Activated CD8-positive, alpha-beta T cell treated with anti-CD3 and anti-CD28 coated beads for 36 hours (primary cell): ENCODE results near the gene PNPO. TPM values are rescaled to one million over a fixed set of nuclear protein-coding genes. Genes with fewer than 3 reads are reported as not detected.

ENCODE experiments used
- ATAC-seq: fragments of 200-7000 bp; cut with Tn5 transposase; one replicate; pipeline ENCODE4 v1.10.0; 2021; ENCODE audit warnings: mild to moderate bottlenecking, moderate library complexity
- CTCF ChIA-PET: fragments of 350-600 bp; sonication (Branson Sonifier 250); formaldehyde crosslinking; loops from one replicate; lab custom pipeline; 2021; ENCODE audit warnings: antibody characterized with exemption; lab: Charles Lee
- POLR2A ChIA-PET: fragments of 350-600 bp; sonication (Branson Sonifier 250); formaldehyde crosslinking; loops from one replicate; lab custom pipeline; 2021; ENCODE audit warnings: antibody characterized with exemption; lab: Charles Lee
- DNase-seq: peaks from one replicate; pipeline ENCODE4 v3.0.0-alpha.2; 2020
- H3K27ac Mint-ChIP-seq: one replicate; pipeline ENCODE4 v1.8.0; 2021; ENCODE audit warnings: mild to moderate bottlenecking, mixed read lengths
- H3K27me3 Mint-ChIP-seq: one replicate; pipeline ENCODE4 v1.8.0; 2021; ENCODE audit warnings: mixed read lengths
- H3K36me3 Mint-ChIP-seq: one replicate; pipeline ENCODE4 v1.8.0; 2021; ENCODE audit warnings: low read depth, mixed read lengths
- H3K4me1 Mint-ChIP-seq: one replicate; pipeline ENCODE4 v1.8.0; 2021; ENCODE audit warnings: low read depth, mixed read lengths
- H3K4me3 Mint-ChIP-seq: one replicate; pipeline ENCODE4 v1.8.0; 2021; ENCODE audit warnings: mild to moderate bottlenecking, moderate library complexity, mixed read lengths
- H3K9me3 Mint-ChIP-seq: one replicate; pipeline ENCODE4 v1.8.0; 2021; ENCODE audit warnings: mixed read lengths
- intact Hi-C: fragments of 100-400 bp; cut with micrococcal nuclease; formaldehyde crosslinking; loops from one replicate; pipeline ENCODE4 v1.10.0; 2022
- total RNA-seq, 2 experiments: library from RNA; stranded (reverse); gene quantifications; one replicate each; pipeline ENCODE4 v1.2.3, GENCODE V29; 2021
- TF ChIP-seq, protein P1 (sequence below): fragments of 200-600 bp; IDR thresholded peaks from one replicate; pipeline ENCODE4 v1.8.0; 2022; ENCODE audit warnings: antibody characterized with exemption, mild to moderate bottlenecking

The PNPO gene
- total RNA-seq, 2 experiments from 2014 or later, result 41.0 to 42.7 TPM

DNA sequence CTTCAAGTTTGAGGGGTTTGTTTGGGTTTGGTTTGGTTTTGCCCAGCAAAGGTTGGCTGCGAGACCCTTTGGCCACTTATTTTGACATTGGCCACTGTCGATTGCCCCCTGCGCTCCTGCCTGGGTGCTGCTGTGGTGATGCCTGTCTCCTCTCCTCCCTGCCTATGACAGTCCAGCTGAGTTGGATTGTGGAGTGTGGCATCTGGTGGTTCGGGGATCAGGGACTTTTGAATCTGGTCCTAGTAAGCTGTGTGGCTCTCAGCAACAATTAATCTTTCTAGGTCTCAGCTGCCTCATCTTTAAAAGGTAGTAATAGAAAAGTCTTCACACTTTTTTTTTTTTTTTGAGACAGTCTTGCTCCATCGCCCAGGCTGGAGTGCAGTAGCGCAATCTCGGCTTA lies 56.7 kb downstream of the PNPO start:
- ChIA-PET POLR2A (no interaction called here), CTCF (no interaction called here)
- H3K4me1 Mint-ChIP-seq, result peaks cover 2% of the 10 kb centered on the region
- H3K9me3 Mint-ChIP-seq, result no peaks in the 10 kb centered on the region
- H3K36me3 Mint-ChIP-seq, result no peaks in the 10 kb centered on the region
- no peak for ATAC-seq
- no peak for DNase-seq
- H3K27ac Mint-ChIP-seq, result no peak overlapping the region
- no peak overlapping the region for H3K4me3 Mint-ChIP-seq
- intact Hi-C loops, result no loop called here
- peaks cover 2% of the 10 kb centered on the region for H3K27me3 Mint-ChIP-seq
- TF ChIP-seq, protein P1, sequence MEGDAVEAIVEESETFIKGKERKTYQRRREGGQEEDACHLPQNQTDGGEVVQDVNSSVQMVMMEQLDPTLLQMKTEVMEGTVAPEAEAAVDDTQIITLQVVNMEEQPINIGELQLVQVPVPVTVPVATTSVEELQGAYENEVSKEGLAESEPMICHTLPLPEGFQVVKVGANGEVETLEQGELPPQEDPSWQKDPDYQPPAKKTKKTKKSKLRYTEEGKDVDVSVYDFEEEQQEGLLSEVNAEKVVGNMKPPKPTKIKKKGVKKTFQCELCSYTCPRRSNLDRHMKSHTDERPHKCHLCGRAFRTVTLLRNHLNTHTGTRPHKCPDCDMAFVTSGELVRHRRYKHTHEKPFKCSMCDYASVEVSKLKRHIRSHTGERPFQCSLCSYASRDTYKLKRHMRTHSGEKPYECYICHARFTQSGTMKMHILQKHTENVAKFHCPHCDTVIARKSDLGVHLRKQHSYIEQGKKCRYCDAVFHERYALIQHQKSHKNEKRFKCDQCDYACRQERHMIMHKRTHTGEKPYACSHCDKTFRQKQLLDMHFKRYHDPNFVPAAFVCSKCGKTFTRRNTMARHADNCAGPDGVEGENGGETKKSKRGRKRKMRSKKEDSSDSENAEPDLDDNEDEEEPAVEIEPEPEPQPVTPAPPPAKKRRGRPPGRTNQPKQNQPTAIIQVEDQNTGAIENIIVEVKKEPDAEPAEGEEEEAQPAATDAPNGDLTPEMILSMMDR, result no peak

Other genes with a start within 250 kb of the PNPO start
- gene TBKBP1, start 247.4 kb upstream of the PNPO start, total RNA-seq, result 10 to 100 TPM; 12.4 to 13.6 TPM
- 10 to 100 TPM; 53.0 to 56.9 TPM for gene TBX21, start 208.3 kb upstream of the PNPO start, total RNA-seq
- gene OSBPL7, start 119.8 kb upstream of the PNPO start, total RNA-seq, result 10 to 100 TPM; 18.0 to 19.8 TPM
- 10 to 100 TPM; 66.5 to 67.0 TPM for gene MRPL10, start 110.0 kb upstream of the PNPO start, total RNA-seq
- gene LRRC46, start 109.9 kb upstream of the PNPO start, total RNA-seq, result under 1 TPM; 0.38 to 0.67 TPM
- gene SCRN2, start 100.3 kb upstream of the PNPO start, total RNA-seq, result 10 to 100 TPM; 21.0 to 23.8 TPM
- under 1 TPM; 0.13 to 0.18 TPM for gene SP6, start 90.4 kb upstream of the PNPO start, total RNA-seq
- gene SP2, start 45.3 kb upstream of the PNPO start, total RNA-seq, result 10 to 100 TPM; 11.5 to 13.2 TPM
- gene PRR15L, start 16.3 kb downstream of the PNPO start, total RNA-seq, result not detected
- 100 to 1,000 TPM; 161 to 171 TPM for gene CDK5RAP3, start 29.5 kb downstream of the PNPO start, total RNA-seq
- 1 to 10 TPM; 4.3 to 4.6 TPM for gene COPZ2, start 96.2 kb downstream of the PNPO start, total RNA-seq
- gene NFE2L1, start 106.8 kb downstream of the PNPO start, total RNA-seq, result 10 to 100 TPM; 88.3 to 90.3 TPM
- 10 to 100 TPM; 52.3 to 53.0 TPM for gene CBX1, start 159.9 kb downstream of the PNPO start, total RNA-seq
- gene SNX11, start 166.2 kb downstream of the PNPO start, total RNA-seq, result 10 to 100 TPM; 27.2 to 29.5 TPM